GM13977 (cell line): Measurements from ENCODE around the gene F7.
"Not testable (repeated sequence)": the region's sequence is repeated elsewhere in the genome, so short reads cannot be mapped to it uniquely, and the experiment has no call there.

Experiments used
- DNase-seq: peaks from one replicate; pipeline ENCODE4 v3.0.0; 2012; ENCODE audit warnings: low spot score
- in situ Hi-C: fragments of 300-500 bp; cut with MboI; formaldehyde crosslinking; loops from one replicate; pipeline ENCODE4 v1.12.0; 2022; ENCODE audit warnings: low sequenced_read_pairs, low pct_unique_long_range_greater_than_20kb, mixed read lengths, inconsistent platforms; ENCODE audit not compliant: unreplicated experiment
- TF ChIP-seq, protein P1 (sequence below): IDR thresholded peaks from 2 replicates; pipeline ENCODE4 v1.5.1; 2012; ENCODE audit warnings: mild to moderate bottlenecking, control low read depth; ENCODE audit not compliant: insufficient read depth; ENCODE audit errors: extremely low read depth, missing control alignments

The F7 gene

DNA sequence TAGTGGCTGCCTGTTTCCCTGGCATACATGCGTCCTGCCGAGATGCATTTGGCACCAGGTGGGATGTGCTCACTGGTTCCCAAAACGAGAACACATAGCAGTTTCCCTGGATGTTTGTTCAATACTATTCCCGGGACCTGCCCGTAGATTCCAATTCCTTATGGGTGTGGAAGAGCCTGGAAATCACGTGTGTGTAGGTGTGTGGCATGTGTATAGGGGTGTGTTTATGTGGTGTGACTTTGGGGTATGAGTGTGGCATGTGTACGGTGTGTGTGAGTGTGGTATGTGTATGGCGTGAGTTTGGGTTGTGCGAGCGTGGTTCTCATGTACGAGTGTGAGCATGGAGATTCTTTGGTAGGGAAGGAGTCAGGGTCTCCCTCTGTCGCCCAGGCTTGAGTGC lies 2.9 kb upstream of the F7 start:
- in situ Hi-C loops: no loop called here
- TF ChIP-seq, protein P1, sequence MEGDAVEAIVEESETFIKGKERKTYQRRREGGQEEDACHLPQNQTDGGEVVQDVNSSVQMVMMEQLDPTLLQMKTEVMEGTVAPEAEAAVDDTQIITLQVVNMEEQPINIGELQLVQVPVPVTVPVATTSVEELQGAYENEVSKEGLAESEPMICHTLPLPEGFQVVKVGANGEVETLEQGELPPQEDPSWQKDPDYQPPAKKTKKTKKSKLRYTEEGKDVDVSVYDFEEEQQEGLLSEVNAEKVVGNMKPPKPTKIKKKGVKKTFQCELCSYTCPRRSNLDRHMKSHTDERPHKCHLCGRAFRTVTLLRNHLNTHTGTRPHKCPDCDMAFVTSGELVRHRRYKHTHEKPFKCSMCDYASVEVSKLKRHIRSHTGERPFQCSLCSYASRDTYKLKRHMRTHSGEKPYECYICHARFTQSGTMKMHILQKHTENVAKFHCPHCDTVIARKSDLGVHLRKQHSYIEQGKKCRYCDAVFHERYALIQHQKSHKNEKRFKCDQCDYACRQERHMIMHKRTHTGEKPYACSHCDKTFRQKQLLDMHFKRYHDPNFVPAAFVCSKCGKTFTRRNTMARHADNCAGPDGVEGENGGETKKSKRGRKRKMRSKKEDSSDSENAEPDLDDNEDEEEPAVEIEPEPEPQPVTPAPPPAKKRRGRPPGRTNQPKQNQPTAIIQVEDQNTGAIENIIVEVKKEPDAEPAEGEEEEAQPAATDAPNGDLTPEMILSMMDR: no peak

GRCh38 chr13:113103646-113104045 lies 1.9 kb upstream of the F7 start:
- TF ChIP-seq, protein P1: no peak
- in situ Hi-C loops: no loop called here
- DNase-seq: no peak

More for the DNA sequence above, 2.9 kb upstream of the F7 start:
- no peak for DNase-seq

DNA sequence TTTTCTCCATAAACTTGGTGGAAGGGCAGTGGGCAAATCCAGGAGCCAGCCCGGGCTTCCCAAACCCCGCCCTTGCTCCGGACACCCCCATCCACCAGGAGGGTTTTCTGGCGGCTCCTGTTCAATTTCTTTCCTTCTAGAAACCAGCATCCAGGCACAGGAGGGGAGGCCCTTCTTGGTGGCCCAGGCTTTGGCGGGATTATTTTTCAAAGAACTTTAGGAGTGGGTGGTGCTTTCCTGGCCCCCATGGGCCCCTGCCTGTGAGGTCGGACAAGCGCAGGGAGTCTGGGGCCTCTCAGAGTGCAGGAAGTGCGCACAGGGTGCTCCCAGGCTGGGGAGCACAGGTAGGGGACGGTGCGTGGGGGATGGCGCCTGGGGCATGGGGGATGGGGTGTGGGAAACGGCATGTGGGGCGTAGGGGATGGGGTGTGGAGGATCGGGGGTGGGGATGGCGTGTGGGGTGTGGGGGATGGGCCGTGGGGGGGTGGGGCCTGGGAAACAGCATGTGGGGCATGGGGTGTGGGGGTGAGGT lies 396 bp downstream of the F7 start:
- TF ChIP-seq, protein P1: no peak
- DNase-seq: no peak
- in situ Hi-C loops: no loop called here

DNA sequence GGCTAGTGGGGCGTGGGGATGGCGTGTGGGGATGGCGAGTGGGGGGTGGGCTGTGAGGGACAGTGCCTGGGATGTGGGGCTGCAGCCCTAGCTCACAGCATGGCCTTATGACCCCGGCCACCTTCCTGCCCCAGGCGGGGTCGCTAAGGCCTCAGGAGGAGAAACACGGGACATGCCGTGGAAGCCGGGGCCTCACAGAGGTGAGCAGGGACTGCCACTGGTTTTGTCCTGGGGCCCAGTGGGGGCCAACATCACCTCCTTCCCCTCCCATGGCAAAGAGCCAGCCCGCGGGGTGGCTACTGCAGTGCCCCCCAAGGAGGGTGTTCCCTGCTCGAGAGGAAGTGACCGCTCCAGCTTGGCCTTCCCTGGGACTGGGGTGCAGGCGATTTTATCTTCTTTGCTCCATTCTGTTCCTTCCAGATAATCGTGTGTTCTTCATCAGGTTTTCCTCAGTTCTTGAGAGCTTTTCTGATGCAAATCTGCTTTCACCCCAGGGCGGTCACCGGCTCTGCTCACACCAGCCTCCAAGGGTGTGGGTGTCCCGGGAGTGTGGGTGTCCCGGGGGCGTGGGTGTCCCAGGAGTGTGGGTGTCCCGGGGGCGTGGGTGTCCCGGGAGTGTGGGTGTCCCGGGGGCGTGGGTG lies 1.2 kb downstream of the F7 start:
- DNase-seq: no peak
- TF ChIP-seq, protein P1: no peak
- in situ Hi-C loops: no loop called here

DNA sequence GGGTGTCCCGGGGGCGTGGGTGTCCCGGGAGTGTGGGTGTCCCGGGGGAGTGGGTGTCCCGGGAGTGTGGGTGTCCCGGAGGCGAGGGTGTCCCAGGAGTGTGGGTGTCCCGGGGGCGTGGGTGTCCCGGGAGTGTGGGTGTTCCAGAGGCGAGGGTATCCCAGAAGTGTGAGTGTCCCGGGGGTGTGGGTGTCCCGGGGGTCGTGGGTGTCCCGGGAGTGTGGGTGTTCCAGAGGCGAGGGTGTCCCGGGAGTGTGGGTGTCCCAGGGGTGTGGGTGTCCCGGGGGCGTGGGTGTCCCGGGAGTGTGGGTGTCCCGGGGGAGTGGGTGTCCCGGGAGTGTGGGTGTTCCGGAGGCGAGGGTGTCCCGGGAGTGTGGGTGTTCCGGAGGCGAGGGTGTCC lies 2.9 kb downstream of the F7 start:
- in situ Hi-C loops, DNase-seq: not testable (repeated sequence)

- in situ Hi-C loops: no loop called here
- DNase-seq: no peak
- TF ChIP-seq, protein P1: no peak
Observed at GRCh38 chr13:113109151-113110047, 3.8 kb downstream of the F7 start.
